Activated CD8-positive, alpha-beta memory T cell treated with anti-CD3 and anti-CD28 coated beads, Interleukin-2, amount 50 U/mL, for 4 hours (primary cell): ENCODE data around the gene HNRNPDL.

Experiments used
- DNase-seq: peaks from one replicate; pipeline ENCODE4 v3.0.0-alpha.2; 2020

Gene HNRNPDL

DNA sequence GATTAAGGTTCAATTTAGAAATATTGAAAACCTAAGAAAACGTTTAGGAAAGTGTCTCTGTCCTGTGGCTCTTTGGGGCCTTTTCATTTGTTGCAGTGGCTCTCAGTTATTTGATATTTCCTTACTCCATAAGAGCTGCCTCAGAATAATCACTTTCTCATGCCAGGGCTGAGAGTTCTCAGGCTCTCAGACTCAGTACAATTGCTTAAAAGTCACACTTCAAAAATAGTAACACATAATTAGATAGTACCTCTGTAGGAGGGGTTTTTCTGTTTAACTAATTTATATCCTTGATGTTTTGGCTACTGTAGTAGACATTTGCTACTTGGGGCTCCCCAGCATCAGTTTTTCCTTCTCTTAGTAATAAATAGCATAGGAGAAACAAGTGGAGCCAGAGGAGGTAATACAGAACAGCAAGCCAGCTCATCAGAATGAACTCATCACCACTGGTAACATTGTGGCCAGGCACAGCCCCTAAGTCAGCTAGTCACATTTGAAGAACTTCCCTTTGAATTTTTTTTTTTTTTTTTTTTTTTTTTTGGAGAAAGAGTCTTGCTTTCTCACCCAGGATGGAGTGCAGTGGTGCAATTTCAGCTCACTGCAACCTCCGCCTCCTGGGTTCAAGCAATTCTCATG, 48.5 kb downstream of the HNRNPDL start:
- no peak for DNase-seq

DNA sequence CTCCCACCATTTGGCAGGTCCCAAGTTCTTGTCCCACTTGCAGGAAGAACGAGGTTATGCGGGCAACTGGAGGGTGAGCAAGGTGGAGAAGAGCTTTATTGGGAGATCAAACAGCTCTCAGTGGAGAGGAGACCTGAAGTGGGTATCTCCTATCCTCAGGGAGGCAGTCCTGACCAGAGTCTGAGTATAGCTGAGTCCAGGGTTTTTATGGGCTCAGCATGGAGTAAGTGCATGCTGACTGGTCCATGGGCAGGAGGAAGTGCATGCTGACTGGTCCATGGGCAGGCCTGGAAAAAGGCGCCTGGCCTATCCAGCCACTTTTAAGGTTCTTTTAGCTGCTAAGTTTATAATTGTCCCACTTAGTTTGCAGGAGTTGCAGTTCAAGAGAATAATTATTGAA, 49.0 kb downstream of the HNRNPDL start:
- no peak for DNase-seq

DNA sequence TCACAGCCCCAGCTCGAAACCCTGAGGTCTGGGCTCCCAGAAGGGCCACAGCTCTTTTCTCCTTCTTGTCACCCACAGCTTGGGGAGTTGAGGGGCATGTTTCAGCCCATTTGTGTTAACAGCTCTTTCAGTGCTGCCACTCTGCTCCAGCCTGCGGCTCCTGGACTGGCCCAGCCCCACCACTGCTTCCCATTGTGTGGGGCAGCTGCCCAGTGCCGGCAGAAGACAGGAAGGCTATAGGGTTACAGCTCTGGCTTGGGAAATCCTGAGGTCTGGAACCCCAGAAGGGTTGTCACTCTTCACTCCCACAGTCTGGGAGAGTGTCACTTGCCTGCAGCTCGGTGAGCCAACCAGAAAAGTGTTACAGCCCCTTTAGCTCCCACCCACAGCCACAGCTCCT, 49.4 kb downstream of the HNRNPDL start:
- DNase-seq = no peak

DNA sequence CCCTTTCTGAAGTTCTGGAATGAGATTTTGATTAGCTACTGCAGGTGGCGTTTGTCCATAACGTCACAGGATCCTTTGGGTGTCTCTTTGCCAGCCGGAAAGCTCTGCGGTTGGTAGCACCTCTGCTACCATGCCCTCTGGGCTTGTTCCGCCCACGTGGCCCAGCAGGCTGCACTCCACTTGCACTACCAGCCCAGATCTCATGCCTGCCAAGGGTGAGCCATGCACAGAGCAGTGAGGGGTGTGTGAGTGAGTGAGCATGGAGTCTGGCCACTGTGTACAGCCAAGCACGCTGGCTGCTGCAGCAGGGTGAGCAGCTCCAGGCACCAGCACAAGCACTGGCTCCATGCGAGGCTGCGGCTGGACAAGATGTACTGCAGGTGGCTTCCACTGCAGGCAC, 49.9 kb downstream of the HNRNPDL start:
- DNase-seq = no peak

DNA sequence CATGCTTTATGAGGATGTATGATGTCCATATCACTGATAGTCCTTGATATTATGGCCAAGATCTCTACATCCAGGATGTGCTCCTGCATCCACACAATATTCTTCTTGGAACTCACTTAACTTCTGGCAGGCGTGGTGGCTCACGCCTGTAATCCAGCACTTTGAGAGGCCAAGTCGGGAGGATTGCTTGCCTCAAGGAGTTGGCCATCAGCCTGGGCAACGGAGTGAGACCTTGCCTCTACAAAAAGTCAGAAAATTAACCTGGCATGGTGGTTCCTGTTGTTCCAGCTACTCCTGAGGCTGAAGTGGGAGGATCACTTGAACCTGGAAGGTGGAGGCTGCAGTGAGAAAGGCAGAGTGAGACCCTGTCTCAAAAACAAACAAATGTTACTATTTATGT, 54.2 kb downstream of the HNRNPDL start:
- no peak for DNase-seq

- DNase-seq = peak; percentile 87
Measured at GRCh38 chr4:82373816-82374625, 56.2 kb downstream of the HNRNPDL start, which contains the start of gene HNRNPD. Gene HNRNPD, minus strand, starts transcription at chr4:82373991. Its CDS starts 313 bp downstream, at chr4:82373678.

DNA sequence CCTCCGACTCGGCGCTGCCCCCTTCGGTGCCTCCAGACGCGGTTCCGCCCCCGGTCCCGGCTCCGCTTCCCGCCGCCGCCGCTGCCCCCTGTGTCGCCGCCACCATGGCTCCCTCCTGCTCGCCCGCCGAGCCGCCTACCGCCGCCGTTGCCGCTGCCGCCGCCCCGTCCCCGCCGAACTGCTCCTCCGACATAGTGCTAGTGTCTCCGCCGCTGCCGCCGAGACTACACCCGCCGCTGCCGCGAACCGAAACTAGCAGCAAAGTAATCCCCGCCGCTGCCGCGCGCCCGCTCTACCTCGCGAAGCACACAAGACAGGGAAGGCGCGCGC, 56.8 kb downstream of the HNRNPDL start:
- DNase-seq = no peak
